HG02571 (cell line): Measurements from ENCODE around the gene CDC14B.
"Not testable (repeated sequence)": the region's sequence is repeated elsewhere in the genome, so short reads cannot be mapped to it uniquely, and the experiment has no call there.

ENCODE experiments used
- ATAC-seq: cut with Tn5 transposase; IDR thresholded peaks from one replicate; pipeline ENCODE4 v1.9.1; 2021; ENCODE audit warnings: mild to moderate bottlenecking, moderate library complexity; ENCODE audit not compliant: unreplicated experiment

Gene CDC14B

DNA sequence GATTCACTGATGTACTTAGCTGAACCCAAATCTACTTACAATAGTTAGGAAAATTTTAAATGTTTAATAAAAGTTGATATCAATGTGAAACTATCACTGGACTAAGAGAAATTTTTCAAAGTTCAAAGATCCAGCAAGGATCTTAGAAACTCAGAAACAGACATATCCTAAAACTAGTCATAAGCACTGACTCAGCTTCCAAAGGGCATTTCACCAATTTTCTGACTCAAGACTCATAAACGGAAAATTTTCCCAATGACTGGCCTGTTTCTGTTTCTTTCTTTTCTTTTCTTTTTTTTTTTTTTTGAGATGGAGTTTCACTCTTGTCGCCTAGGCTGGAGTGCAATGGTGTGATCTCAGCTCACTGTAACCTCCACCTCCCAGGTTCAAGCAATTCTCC lies 66.6 kb downstream of the CDC14B start:
- no peak for ATAC-seq

DNA sequence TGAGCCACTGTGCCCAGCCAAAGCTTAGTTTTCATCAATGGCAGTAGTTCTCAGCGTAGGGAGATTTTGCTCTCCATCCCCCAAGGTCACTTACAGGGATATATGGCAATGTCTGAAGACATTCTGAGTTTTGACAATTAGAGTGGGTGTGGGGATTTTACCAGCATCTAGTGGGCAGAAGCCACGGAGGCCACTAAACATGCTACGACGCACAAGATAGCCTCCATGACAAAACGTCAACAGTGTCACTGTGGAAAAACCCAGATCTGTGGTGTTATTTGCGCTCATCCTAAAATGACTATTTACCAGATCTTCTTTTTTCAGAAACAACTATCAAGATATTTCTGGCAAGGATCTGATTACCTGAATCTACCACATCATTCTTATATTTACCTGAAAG lies 68.2 kb downstream of the CDC14B start:
- ATAC-seq: no peak

DNA sequence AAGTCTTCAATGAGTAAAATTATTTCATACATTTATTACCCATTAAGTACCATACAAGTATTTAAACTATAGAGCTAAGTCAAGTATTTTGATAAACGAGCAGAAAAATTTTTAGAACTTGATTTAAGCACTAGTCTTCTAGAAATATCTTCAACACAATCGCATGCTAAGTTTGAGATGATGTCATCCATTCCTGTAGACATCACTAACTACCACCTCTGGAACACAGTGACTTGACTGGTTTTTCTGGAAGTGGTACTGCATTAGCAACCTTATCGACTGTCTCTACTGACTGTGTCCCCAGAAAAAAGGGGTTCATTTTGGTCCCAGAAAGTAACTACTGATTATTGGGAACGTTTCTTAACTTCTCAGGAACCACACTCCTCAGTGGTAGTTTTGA lies 69.0 kb downstream of the CDC14B start:
- no peak for ATAC-seq

DNA sequence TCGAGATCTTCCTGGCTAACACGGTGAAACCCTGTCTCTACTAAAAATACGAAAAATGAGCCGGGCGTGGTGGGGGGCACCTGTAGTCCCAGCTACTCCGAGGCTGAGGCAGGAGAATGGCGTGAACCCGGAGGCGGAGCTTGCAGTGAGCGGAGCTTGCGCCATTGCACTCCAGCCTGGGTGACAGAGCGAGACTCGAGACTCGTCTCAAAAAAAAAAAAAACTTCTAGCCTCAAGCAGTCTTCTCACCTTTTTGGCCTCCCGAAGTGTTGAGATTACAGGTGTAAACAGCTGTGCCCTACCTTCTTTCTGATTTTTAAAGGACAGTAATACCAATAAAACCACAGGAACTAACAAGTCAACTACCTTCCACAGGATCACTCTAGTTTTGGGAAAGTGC lies 76.5 kb downstream of the CDC14B start:
- not testable (repeated sequence) for ATAC-seq

- ATAC-seq: no peak
Observed at GRCh38 chr9:96540106-96540505, 79.5 kb downstream of the CDC14B start.

GRCh38 chr9:96532173-96532572 lies 87.5 kb downstream of the CDC14B start:
- ATAC-seq: no peak

GRCh38 chr9:96524764-96525163 lies 94.9 kb downstream of the CDC14B start:
- ATAC-seq: no peak

GRCh38 chr9:96524045-96524444 lies 95.6 kb downstream of the CDC14B start:
- no peak for ATAC-seq

DNA sequence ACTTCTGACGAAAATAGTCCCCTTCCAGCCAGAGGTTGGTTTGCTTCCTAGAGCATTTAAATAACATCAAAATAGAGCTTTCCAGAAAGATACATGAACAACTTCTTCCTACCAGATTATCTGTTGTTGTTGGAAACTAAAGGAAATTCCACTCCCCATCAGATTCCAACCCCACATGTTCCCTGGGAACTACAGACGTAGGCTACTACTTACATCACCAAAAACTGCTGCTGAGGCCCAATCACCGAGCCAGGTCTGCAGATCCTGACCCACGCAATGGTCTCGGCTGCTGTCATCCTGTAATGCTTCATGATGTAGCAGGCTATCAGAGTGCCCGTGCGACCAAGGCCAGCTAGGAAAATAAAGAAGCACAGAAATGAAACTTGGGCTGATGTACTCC lies 96.3 kb downstream of the CDC14B start:
- no peak for ATAC-seq

DNA sequence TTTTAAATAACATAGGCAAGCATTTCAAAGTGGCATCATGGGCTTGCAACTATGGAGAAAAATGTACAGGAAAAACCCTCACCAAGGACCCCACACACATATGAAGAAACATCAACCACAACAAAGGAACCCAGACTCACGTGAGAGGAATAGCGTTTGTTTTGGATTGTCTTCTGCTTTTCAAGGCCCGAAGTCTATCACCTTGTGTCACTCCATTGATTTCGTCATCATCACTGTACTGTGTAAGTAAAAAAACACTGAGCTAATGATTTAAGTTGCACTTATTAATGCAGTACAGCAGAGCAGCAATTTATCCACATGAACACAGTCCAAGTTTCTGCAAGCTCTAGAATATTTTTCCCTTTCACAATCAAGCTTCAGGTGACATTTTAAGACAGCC lies 97.3 kb downstream of the CDC14B start:
- ATAC-seq: no peak

GRCh38 chr9:96519787-96520186 lies 99.9 kb downstream of the CDC14B start:
- ATAC-seq: no peak

DNA sequence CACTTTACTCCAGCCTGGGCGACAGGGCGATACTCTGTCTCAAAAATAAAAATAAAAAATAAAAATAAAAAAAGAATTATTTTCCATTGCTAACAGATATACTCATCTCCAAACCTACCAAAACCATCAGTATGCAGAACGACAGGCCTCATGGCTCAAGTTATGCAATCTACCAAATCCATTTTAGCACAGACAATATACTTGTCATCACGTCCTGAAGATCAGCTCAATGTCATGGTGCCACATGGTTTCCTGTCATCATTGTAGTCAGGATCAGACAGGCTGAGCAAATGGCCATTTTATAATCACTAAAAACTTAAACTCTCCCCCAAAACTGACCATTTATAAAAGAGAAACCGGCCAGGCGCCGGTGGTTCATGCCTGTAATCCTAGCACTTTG lies 100.5 kb downstream of the CDC14B start:
- no peak for ATAC-seq

GRCh38 chr9:96515621-96516470 lies 103.8 kb downstream of the CDC14B start:
- no peak for ATAC-seq

DNA sequence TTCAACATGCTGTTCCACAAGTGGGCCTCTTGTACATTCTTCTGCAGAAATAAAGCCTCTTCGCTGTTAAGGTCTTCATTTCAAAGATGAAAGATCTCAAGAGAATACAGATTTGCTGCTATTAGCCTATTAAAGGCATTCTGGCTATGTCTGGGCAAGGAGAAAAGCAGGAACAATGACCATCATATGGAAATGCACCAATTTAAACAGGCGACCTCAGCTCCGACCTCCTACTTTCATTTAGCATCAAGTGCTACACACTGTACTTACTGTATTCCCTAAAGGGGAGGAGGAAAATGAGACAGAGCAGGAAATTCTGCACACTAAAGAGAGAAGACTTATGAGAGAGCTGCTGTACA lies 104.9 kb downstream of the CDC14B start:
- ATAC-seq: no peak

- no peak for ATAC-seq
Observed at GRCh38 chr9:96514108-96514799, 105.4 kb downstream of the CDC14B start.

DNA sequence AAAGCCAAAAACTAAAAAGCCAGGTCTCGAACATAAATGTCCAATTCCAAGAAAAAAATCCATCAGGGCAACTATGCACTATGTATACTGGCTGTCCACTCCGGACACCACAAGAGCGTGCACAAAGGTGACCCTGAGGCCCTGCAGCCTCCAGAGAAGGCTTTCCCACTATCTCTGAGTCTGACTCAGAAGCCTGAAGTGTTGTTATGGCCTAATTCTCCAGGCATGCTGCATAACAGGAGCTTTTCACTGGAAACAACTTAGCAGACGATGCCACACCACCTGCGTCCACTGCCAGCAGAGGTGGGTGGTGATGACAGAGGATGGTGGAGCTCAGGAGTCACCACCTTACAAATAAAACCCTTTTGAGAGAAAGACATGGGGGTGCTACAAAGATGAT lies 106.0 kb downstream of the CDC14B start:
- no peak for ATAC-seq

DNA sequence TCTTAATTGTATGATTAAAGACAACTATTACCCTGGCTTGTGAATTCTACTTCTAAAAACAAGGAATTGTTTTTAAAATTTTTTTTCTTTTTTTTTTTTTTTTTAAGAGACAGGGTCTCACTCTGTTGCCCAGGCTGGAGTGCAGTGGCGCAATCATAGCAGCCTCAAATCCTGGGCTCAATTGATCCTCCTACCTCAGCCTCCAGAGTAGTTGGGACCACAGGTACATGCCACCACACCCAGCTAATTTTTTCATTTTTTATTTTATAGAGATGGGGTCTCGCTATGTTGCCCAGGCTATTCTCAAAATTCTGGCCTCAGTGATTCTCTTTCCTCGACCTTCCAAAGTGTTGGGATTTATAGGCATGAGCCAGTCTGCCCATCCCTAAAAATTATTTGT lies 107.4 kb downstream of the CDC14B start:
- no peak for ATAC-seq

- no peak for ATAC-seq
Observed at GRCh38 chr9:96510258-96510657, 109.4 kb downstream of the CDC14B start.

GRCh38 chr9:96509848-96510247 lies 109.8 kb downstream of the CDC14B start:
- no peak for ATAC-seq

DNA sequence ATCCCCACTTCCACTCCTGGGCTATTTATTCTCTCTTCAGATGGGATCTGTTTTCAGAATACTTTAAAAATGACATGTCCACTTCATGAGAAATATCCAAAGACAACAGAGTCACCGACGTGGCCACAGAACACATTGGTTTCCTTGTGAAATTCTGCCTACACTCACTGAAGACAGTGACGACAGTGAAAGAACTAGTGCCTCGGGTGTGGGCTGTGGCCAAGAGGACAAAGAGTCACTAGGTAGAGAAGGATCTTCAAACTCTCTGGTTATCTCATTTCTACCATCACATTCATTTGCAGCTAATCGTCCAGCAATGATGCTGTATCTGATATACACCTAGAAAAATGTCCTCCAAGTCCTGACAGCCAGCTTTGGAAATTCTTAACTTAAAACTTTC lies 110.6 kb downstream of the CDC14B start:
- no peak for ATAC-seq

DNA sequence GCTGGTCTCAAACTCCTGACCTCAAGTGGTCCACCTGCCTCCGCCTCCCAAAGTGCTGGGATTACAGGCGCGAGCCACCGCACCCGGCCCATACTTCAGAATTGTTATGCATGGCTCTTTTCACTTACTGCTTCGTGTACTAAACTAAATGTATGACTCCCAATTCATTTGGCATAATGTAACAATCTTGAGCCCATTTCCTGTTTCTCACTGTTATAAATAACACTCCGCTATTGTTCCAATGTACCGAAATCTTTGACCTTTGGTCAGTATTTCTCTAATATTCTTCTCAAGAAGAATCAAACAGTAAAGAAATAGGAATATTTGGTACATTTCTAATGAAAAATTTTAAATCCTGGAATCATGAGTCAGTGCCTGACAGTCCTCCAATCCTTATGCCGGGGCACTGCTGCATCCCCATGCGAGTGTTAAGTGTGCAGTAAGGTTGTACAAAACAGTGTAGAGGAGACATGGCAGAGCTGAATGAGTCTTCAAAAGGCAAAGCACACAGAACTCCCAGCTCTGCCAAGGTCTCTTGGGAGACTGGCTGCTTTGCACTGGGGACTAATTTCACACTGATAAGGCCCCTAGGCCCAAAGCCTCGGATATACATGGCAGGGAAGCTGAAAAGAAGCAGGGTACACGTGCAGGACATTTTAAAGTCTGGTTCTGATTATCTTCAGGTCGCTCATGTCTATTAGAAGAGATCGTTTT lies 111.3 kb downstream of the CDC14B start:
- no peak for ATAC-seq
